A204.1 (cell line): ENCODE measurements around the gene SKOR1.

Experiments
- FAIRE-seq: peaks from 2 replicates; lab custom pipeline; 2012; peaks lifted over from hg19 to GRCh38; lab: Jason Lieb, UNC

The SKOR1 gene

DNA sequence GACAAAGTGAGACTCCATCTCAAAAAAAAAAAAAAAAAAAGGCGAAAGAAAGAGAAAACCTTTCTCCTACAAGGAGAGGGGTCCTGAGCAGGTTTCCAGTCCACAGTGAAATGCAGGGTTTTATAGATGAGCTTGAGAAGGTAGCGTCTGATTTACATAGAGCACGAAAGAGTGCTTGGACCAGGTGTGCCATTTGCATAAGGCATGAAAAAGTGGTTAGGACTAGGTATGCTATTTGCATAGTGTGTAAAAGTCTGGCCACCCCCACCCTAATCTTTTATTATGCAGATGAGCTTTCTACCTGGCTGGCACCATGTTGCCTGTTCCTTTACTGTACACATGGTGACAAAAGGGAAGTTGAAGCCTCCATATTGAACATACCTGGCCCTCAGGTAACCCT is 28.1 kb downstream of the SKOR1 start:
- no peak for FAIRE-seq

DNA sequence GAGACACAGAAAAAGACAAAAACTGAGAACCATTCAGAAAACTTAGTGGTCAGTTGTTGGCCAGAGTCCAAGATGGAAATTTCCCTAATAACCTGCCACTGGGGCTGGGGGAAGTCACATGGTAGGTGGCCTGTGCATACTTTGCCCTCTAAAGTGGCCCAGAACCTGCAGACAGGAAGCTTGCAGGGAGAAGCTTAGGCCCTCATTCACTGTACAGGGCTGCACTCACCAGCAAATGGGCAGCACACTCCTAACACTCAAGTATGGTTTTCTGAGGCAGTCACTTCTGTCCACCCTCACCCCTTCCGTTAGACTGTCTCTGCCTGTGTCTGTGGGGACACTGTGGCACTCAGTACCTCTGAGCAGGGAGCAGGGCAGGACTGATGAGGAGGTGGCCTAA is 29.0 kb downstream of the SKOR1 start:
- FAIRE-seq: no peak

DNA sequence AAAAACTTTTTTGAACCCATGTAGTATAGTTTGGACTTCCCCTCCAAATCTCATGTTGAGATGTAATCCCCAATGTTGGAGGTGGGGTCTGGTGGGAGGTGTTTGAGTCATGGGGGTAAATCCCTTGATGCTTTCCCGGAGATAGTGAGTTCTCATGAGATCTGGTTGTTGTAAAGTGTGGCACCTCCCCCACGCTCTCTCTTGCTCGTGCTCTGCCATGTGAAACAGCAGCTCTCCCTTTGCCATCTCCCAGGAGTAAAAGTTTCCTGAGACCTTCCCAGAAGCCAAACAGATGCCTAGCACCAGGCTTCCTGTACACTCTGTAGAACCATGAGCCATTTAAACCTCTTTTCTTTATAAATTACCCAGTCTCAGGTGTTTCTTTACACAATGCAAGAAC is 30.5 kb downstream of the SKOR1 start:
- no peak for FAIRE-seq

DNA sequence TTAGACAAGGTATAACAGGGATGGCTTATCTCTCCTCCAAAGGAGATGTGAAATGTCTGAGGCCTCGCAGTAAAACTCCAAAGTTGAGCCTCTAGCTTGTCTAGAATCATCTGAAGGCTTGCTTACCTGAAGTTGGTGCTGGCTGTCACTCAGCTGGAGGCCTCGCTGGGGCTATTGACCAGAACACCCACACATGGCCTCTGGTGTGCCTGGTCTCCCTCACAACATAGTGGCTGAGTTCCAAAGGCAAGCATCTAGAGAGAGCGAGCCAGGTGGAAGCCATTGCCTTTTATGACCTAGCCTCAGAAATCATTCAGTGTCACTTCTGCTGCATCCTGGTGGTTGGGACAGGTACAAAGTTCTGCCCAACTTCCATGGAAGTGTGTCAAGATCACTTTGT is 31.9 kb downstream of the SKOR1 start:
- no peak for FAIRE-seq

DNA sequence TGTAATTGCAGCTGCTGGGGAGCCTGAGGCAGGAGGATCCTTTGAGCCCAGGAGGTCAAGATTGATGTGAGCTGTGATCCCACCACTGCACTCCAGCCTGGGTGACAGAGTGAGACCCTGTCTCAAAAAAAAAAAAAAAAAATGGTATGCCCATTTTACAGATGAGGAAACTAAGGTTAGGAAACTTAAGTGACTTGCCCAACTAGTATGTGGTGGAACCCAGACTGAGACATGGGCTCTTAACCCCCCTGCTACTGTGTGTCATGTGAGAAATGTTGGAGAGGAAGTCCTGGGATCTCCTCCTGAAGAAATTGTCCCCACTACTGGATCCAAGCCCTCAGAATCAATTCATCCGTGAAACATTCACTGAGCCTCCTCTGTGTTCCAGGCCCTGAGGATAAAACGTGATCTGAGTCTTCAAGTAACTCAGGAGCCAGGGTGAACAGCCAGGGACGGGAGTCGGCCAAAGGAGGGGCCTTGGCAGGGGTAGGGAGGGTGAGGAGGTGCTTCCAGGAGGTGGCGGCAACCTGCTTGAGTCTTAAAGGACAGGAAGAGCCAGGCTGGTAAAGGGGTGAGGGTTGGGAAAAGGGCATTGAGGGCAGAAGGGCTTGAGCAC is 34.1 kb downstream of the SKOR1 start:
- no peak for FAIRE-seq

DNA sequence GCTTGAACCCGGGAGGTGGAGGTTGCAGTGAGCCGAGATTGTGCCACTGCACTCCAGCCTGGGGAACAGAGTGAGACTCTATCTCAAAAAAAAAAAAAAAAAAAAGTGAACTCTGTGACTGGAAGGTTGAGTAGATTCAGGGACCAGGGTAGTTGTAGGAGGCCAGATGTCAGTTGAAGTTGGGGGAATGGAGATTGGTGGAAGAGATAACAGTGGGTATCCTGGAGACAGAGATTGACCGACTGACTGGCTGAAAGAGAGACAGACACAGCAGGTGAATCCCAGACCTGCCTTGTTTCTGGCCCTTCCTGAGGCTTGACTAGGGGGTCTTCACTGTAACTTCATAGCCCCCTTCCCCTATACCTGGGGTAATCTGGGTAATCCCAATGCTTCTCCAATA is 36.7 kb downstream of the SKOR1 start:
- FAIRE-seq: no peak

DNA sequence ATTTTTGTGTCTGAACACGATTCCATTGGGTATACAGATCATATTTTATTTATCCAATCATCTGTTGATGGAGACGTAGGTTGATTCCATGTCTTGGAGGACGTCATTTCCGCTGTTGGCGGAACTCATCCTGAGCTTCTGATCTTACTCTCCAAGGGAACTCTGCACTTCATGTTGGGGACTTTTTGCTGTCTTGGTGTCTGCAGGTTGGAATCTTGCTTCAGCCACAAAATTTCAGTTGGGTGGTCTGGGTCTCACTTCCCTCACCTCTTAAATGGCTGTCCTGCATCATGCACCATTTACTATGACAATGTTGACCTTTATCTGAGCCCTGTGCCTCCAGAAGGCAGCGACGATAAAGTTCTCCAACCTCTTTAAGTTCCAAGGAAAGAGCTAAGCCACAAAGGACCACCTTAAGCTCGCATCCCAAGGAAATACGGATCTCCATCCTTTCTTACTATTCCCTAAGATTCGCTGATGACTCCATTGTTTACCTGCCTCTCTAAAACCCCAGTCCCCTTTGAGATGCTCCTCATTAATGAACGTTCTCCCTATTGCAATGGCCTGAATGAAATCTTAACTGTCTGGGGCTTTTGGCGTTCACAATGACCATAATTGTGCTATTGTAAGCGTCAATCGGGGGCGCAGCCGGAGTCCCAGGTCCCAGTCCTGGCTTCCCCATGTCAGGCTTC is 37.6 kb downstream of the SKOR1 start:
- FAIRE-seq: no peak

DNA sequence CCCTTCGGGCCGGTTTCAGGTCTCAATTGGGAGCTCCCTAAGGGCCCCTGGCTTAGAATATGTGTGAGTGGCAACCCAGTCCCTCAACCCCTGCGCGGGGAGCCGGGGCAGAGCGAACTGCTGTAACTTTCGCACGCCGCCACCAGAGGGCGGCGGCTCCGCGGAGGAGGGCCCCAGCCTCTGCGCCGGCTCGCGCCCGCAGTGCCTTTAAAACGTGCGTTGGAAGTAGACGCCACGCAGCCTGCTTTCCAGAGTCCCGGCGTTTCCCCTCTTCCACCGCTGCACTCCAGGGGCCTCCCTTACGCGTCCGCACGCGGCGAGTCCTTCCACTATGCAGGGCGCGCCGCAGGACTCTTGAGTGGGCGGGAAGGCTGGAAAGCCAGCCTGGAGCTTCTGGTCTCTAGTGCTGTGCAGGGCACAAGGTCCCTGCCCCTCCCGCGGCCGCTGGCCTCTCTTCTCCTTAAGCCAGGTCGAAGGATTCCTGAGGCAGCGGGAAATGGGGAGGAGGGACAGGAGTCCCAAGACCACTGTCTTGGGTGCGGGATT is 38.2 kb downstream of the SKOR1 start:
- FAIRE-seq: no peak

DNA sequence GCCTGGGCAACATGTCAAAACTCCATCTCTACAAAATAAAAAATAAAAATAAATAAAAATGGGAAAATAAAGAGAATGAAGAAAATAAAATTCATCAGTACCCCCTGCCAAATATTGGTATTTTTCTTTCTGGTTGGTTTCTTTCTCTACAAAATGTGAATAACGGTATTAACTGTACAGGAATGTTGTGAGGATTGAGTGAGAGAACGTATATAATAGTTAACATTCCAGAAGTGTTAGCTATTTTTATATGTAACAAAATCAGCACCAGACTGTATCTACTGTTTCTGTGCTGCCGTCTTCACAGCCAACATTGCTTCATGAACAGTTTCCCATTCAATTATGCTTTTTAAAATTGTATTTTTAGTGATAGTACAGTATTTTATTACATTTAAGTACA is 40.0 kb downstream of the SKOR1 start:
- no peak for FAIRE-seq

DNA sequence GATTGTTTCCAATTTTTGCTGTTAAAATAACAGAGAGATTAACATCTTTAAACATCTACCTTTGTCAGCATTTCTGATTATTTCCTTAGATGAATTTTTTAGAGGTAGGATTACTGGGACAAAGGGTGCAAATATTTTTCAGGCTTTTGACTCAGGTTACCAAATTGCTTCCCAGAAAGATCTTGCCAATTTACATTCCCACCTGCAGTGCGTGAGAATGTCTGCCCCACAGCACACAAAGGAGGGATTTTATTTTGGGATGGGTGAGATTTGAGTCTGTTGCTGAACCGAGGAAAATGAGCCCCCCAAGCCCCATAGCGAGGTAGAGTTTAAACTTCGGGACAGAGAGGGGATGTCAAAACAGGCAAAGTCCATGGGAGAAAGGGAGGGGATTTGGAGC is 40.5 kb downstream of the SKOR1 start:
- FAIRE-seq: no peak

DNA sequence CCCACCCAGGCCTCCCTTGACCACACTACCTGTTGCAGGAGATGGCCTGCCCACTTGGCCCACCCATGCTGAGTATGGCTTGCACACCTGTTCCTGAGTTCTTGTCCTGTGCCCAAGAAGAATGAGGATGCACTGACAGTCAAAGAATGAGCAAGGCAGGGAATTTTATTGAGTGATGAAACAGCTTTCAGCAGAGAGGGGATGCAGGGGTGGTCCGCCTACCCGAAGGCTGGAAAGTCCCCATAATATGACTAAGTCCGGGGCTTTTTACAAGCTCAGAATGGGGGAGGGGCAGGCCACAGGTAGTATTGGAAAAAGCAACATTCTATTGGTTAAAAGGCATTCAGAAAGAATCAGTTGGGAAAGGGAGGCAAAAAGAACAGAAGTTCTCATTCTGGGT is 44.4 kb downstream of the SKOR1 start:
- no peak for FAIRE-seq

DNA sequence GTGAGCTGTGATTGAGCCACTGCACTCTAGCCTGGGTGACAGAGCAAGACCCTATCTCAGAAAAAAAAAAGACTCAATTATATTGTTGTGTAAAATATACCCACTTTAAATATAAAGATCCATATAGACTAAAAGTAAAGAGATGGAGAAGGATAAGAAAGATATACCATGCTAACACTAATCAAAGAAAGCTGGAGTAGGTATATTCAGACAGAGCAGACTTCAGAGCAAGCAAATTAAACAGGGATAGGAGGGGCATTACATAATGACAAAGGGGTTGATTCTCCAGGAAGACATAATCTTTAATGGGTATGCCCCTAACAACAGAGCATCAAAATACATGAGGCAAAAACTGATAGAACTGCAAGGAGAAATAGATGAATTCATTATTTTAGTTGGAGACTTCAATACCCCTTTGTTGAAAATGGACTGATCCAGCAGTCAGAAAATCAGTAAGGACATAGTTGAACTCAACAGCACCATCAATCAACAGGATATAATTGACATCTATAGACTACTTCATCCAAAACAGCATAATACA is 45.6 kb downstream of the SKOR1 start:
- no peak for FAIRE-seq

DNA sequence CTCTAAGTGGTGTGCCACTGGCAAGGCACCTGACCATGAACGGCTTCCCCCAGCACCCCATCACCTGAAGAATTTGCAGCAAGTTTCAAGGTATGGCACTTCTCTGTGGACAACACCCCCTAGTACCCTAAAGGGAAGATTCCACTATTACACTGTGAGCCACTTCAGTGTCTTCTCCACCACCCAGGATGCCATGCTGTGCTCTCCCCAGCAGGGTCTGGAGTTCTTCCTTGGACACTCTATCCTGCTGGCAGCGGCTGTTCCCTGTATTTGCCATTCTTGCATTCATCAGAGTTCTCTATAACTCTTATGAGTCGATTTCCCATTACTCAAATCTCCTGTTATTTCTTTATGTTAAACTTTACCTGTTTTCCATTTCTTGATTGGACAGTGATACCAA is 48.5 kb downstream of the SKOR1 start:
- no peak for FAIRE-seq

DNA sequence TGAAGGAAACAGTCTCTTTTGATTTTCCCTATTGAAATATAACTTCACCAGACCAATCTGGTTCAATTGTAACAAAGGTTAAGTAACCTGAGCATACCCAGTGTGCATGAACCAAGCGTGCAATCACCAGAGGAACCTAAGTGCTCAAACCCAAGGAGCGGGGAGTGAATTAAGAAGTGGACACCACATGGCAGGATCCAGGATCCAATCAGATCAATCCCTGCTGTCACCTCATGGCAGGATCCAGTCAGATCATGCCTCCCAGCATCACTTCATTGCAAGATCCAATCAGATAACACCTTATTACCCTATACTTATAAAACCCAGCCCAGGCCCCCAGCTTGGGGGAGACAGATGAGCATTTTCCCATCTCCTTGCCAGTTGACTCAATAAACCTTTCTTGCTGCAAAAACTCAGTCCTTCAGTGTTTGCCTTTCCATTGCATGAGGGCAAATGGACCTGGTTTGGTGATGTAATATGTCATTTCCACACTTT is 53.5 kb downstream of the SKOR1 start:
- no peak for FAIRE-seq

DNA sequence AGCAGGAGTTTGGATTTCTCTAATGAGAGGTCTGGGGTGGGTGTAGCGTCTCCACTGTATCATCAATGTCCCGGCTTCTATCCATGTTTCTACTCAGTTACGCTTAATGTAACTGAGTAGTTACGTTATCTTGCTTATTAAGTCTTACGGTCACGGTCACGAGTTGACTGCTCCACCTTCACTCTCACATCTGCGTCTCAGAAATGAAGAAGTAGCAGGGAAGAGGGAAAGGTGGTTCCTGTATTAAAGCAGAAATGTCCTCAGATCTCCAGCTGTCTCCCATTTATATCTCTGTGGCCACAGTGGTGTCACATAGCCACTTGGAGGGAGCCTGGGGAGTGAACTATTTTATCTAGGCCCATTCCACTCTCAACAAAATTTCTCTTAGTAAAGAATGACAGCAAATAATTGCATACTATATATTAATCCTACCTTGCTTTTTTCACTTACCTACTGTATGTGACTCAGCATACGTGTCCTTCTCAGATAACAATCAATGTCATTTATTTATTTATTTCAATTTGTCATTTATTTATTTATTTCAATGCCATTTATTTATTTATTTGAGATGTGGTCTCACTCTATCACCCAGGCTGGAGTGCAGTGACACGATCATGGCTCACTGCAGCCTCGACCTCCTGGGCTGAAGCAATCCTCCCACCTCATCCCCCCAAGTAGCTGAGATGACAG is 54.3 kb downstream of the SKOR1 start:
- FAIRE-seq: no peak

DNA sequence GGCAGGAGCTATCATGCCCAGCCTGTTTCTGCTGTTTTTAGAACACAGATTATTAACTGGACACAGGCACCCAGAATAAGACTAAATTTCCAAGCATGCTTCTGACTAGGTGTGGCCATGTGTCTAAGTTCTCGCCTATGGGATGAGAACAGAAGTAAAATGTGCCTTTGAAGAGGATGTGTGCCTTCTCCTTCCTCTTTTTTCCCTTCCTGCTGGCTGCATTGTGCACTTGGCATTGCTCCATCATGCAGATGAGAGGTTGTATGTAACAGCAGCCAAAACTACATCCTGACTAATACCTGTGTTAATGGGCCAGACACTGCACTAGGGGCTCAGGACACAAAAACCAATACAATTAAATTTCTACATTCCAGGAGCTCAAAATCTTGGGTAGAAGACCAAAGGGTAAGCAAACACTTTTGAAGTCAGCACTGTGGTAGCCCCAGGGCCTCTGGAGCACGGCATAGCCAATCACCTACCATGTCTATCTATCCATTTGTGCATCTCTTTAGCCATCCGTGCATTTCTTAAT is 55.4 kb downstream of the SKOR1 start:
- no peak for FAIRE-seq

DNA sequence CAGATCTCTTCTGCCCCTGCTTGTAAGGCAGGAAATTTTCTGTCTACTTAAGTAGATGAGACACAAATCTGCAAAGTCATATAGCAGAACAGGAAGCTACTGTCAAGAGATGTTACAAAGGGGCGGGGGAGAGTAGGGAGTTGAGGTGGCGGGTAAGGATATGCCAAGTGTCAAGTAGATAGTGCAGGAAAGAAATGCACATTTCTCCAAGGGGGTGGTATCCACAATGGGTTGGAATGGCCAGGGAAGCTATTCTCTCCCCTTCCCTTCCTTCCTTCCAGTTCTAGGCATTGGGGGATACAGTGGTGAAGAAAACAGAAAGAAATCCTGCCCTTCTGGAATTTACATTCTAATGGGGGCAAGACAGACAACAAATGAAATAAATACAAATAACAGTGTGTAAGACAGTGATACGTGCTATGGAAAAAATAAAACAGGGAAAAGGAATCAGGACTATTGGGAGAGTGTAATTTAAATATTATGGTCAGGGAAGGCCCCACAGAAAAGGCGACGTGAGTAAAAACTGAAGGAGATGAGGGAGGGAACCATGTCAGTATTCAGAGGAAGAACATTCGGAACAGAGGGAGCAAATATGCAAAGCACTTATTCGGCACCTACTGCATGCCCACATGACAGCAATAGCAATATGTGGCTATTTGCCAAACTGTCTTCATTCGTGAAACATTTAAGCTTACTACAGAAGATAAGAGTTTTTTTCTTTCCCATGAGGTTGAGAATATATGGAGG is 57.4 kb downstream of the SKOR1 start:
- FAIRE-seq: no peak

DNA sequence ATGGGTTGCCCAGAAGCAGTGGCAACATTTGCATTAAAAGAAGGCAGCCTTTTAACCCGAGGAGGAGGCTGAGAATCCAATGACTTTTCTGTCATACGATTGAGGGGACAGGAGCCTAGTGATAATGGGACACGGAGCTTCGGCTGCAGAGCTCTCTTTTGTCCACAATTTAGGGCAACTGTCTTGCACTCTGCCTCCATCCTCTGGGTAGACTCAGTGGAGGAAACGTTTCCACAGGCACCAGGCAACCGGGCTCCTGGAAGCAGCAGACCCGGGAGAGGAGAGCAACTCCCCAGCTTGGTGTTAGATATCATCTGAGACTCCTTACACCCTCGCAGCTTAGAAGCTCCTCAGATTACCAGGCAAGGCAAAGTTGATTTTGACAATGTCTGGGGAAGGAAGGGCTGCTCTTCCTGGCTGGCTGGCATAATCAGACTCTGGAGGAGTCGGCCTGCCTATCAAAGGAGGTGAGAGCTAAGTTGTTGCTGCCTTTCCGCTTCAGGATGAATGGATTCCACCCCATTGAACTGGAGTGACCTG is 58.0 kb downstream of the SKOR1 start:
- FAIRE-seq: no peak

DNA sequence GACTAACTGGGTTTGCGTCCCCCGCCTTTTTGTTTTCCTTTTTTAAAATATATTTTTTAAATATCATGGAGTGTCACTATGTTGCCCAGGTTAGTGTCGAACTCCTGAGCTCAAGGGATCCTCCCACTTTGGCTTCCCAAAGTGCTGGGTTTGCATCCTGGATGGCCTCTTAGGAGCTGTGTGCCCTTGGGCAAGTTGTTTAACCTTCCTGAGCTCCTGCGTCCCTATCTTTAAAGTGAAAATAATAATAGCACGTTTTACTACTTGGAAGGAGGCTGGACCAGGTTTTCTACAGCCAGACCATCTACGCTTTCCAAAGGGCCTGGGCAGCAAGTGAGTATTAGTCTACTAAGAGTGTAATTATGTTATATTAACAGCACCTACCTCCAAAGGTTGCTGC is 58.7 kb downstream of the SKOR1 start:
- FAIRE-seq: no peak
